Caco-2 (cell line): ENCODE data around the gene AKNA. TPM values are rescaled to one million over a fixed set of nuclear protein-coding genes. Genes with fewer than 3 reads are reported as not detected.

Experiments
- BruUV-seq: library from RNA; stranded (reverse); fragments of 400-500 nt; replicated peaks from 2 replicates; lab custom pipeline; 2021; lab: Mats Ljungman, UMichigan
- CTCF ChIA-PET: fragments of 300-600 bp; sonication (Branson Sonifier 250); formaldehyde crosslinking; loops from one replicate; lab custom pipeline; 2022; ENCODE audit warnings: antibody characterized with exemption; lab: Charles Lee
- POLR2A ChIA-PET: fragments of 300-600 bp; sonication (Branson Sonifier 250); formaldehyde crosslinking; loops from one replicate; lab custom pipeline; 2022; ENCODE audit warnings: antibody characterized with exemption; lab: Charles Lee
- DNase-seq, 2 experiments: peaks; one replicate each; pipeline versions ENCODE4 v3.0.0 to v3.0.0-alpha.2; 2020 to 2022
- H3K27me3 ChIP-seq: replicated peaks from 2 replicates; pipeline ENCODE4 v1.6.0; 2011; ENCODE audit warnings: low read length; ENCODE audit not compliant: control insufficient read depth, insufficient read depth
- H3K36me3 ChIP-seq: 2 replicates; pipeline ENCODE4 v1.5.1; 2011; ENCODE audit warnings: low read length; ENCODE audit not compliant: control insufficient read depth, insufficient read depth
- H3K4me1 ChIP-seq: fragments of 250-450 bp; sonication (Bioruptor Pico); 2 replicates; pipeline ENCODE4 v1.5.1; 2020; ENCODE audit warnings: mild to moderate bottlenecking
- H3K4me3 ChIP-seq: 2 replicates; pipeline ENCODE4 v1.5.1; 2011; ENCODE audit warnings: low read depth, mild to moderate bottlenecking, control low read depth, low read length
- H3K9me3 ChIP-seq: fragments of 250-450 bp; sonication (Bioruptor Pico); 2 replicates; pipeline ENCODE4 v1.5.1; 2020; ENCODE audit warnings: mild to moderate bottlenecking, moderate library complexity
- H3K27ac Mint-ChIP-seq: one replicate; pipeline ENCODE4 v1.8.0; 2022; ENCODE audit warnings: mixed read lengths; ENCODE audit not compliant: unreplicated experiment
- H3K27me3 Mint-ChIP-seq: one replicate; pipeline ENCODE4 v1.8.0; 2022; ENCODE audit warnings: mixed read lengths; ENCODE audit not compliant: insufficient read depth, unreplicated experiment
- H3K36me3 Mint-ChIP-seq: one replicate; pipeline ENCODE4 v1.8.0; 2022; ENCODE audit warnings: mild to moderate bottlenecking, mixed read lengths; ENCODE audit not compliant: insufficient read depth, unreplicated experiment
- H3K4me1 Mint-ChIP-seq: one replicate; pipeline ENCODE4 v1.8.0; 2022; ENCODE audit warnings: low read depth, mixed read lengths; ENCODE audit not compliant: unreplicated experiment
- H3K4me3 Mint-ChIP-seq: one replicate; pipeline ENCODE4 v1.8.0; 2022; ENCODE audit warnings: mild to moderate bottlenecking, moderate library complexity, mixed read lengths; ENCODE audit not compliant: unreplicated experiment
- H3K9me3 Mint-ChIP-seq: one replicate; pipeline ENCODE4 v1.8.0; 2022; ENCODE audit warnings: mixed read lengths; ENCODE audit not compliant: unreplicated experiment
- CTCF ChIP-seq, 2 experiments: fragments of 200-600 bp in 1 of 2; IDR thresholded peaks; 1 replicate in 1 of 2; 2 replicates in 1 of 2; pipeline versions ENCODE4 v1.5.1 to v1.8.0; 2011 to 2022; ENCODE audit warnings: antibody characterized with exemption in 1 of 2, control low read depth in 1 of 2, inconsistent platforms in 1 of 2, low read depth in 1 of 2, low read length in 1 of 2, mild to moderate bottlenecking in 1 of 2, moderate library complexity in 1 of 2; ENCODE audit not compliant: insufficient read depth in 1 of 2, severe bottlenecking in 1 of 2, unreplicated experiment in 1 of 2
- intact Hi-C: fragments of 100-400 bp; cut with micrococcal nuclease; formaldehyde crosslinking; loops from one replicate; pipeline ENCODE4 v1.10.0; 2022; ENCODE audit not compliant: unreplicated experiment
- total RNA-seq: library from RNA; stranded (reverse); gene quantifications from 2 replicates; pipeline ENCODE4 v1.2.3, GENCODE V29; 2022

The AKNA gene
- total RNA-seq, 1 experiment from 2014 or later: 57.8 TPM

GRCh38 chr9:114386361-114386885, 1.4 kb downstream of the AKNA start:
- ChIA-PET POLR2A (no interaction called here), CTCF (no interaction called here)
- H3K4me3 ChIP-seq: no peak overlapping the region
- no peak for DNase-seq
- no peak for TF ChIP-seq CTCF (IDR thresholded peaks at IDR 0.05; ENCODE audit: insufficient read depth in 1 of 2, low read depth in 1 of 2, low read length in 1 of 2, severe bottlenecking in 1 of 2, unreplicated experiment in 1 of 2)
- Mint-ChIP-seq H3K9me3 (no peaks in the 10 kb centered on the region), H3K36me3 (no peaks in the 10 kb centered on the region), H3K27ac (peak overlapping the region; percentile 45), H3K4me3 (no peak overlapping the region), H3K4me1 (no peaks in the 10 kb centered on the region), H3K27me3 (no peaks in the 10 kb centered on the region)
- no peaks in the 10 kb centered on the region for H3K9me3 ChIP-seq
- BruUV-seq: no TSS peak
- no peaks in the 10 kb centered on the region for H3K36me3 ChIP-seq
- no peaks in the 10 kb centered on the region for H3K4me1 ChIP-seq
- no peaks in the 10 kb centered on the region for H3K27me3 ChIP-seq
- intact Hi-C loops: no loop called here

DNA sequence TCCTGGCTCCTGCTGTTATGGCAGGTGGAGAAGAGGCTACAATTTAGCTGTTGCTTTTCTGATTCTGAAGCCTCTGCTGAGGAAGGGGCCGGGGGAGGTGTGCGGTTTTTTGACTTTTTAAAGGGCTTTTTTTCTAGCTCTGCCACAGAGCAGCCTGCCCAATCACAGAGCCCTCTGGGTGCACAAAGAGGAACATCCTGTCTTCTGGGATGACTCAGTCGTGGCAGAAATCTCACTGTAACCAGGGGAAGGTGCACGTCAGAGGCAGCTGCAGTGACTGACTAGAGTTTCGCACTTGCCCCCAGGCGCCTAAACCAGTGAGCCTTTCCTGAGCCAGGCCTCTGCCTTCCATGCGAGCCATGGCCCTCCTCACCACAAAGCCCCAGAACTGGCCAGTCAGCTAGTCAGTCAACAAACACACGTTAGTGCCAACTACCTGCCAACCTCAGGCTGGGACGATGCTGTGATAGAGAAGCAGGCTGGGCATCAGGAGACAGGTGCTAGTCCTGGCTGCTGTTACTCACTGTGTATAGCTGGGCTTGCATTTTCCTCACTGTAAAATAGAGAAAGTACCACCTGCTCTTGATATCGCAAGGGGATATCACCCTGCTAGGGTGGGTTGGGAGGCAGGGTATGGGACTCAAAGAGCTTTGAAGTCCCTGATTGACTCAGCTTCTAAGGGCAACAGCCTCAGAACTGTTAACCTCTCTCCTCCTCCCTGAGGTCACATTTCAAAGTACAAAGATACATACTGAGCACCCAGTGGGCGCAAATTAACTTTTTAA, 2.2 kb downstream of the AKNA start:
- Histone ChIP-seq H3K4me1 (no peaks in the 10 kb centered on the region), H3K4me3 (no peak overlapping the region), H3K36me3 (no peaks in the 10 kb centered on the region), H3K27me3 (no peaks in the 10 kb centered on the region), H3K9me3 (no peaks in the 10 kb centered on the region)
- intact Hi-C loops: no loop called here
- no peak for TF ChIP-seq CTCF (IDR thresholded peaks at IDR 0.05; ENCODE audit: insufficient read depth in 1 of 2, low read depth in 1 of 2, low read length in 1 of 2, severe bottlenecking in 1 of 2, unreplicated experiment in 1 of 2)
- no TSS peak for BruUV-seq
- Mint-ChIP-seq H3K4me1 (no peaks in the 10 kb centered on the region), H3K27me3 (no peaks in the 10 kb centered on the region), H3K9me3 (no peaks in the 10 kb centered on the region), H3K4me3 (no peak overlapping the region), H3K27ac (peak overlapping the region; percentile 45), H3K36me3 (peaks cover 6% of the 10 kb centered on the region)
- ChIA-PET POLR2A (no interaction called here), CTCF (no interaction called here)
- no peak for DNase-seq

- DNase-seq: no peak
- ChIA-PET CTCF (no interaction called here), POLR2A (no interaction called here)
- H3K4me1 Mint-ChIP-seq: no peaks in the 10 kb centered on the region
- H3K27ac Mint-ChIP-seq: no peak overlapping the region
- intact Hi-C loops: no loop called here
- TF ChIP-seq CTCF (IDR thresholded peaks at IDR 0.05; ENCODE audit: insufficient read depth in 1 of 2, low read depth in 1 of 2, low read length in 1 of 2, severe bottlenecking in 1 of 2, unreplicated experiment in 1 of 2): no peak
- peaks cover 6% of the 10 kb centered on the region for H3K36me3 Mint-ChIP-seq
- H3K9me3 Mint-ChIP-seq: no peaks in the 10 kb centered on the region
- H3K4me3 Mint-ChIP-seq: no peak overlapping the region
- no peaks in the 10 kb centered on the region for H3K9me3 ChIP-seq
- no peaks in the 10 kb centered on the region for H3K36me3 ChIP-seq
- H3K27me3 Mint-ChIP-seq: no peaks in the 10 kb centered on the region
- H3K4me1 ChIP-seq: no peaks in the 10 kb centered on the region
- BruUV-seq: no TSS peak
- no peaks in the 10 kb centered on the region for H3K27me3 ChIP-seq
- no peak overlapping the region for H3K4me3 ChIP-seq
Measured at GRCh38 chr9:114384836-114385396, 2.9 kb downstream of the AKNA start.
